PC-3 (cell line): ENCODE results near the gene EGFL7.

Source experiments
- CTCF ChIP-seq: fragments of 300-600 bp; sonication (generic); conservative IDR thresholded peaks from 2 replicates; pipeline ENCODE4 v1.5.1; 2017; ENCODE audit warnings: antibody characterized with exemption, low read depth, mild to moderate bottlenecking, low read length
- EZH2 ChIP-seq: fragments of 300-600 bp; sonication (generic); IDR thresholded peaks from one replicate; pipeline ENCODE4 v1.6.1; 2017; ENCODE audit warnings: antibody characterized with exemption, mild to moderate bottlenecking, low read length; ENCODE audit not compliant: unreplicated experiment
- EZH2phosphoT487 ChIP-seq: fragments of 300-600 bp; sonication (generic); IDR thresholded peaks from 2 replicates; pipeline ENCODE4 v1.6.1; 2018; ENCODE audit warnings: mild to moderate bottlenecking, antibody characterized with exemption, low read length, borderline replicate concordance

GRCh38 chr9:136642439-136642921 lies 20.2 kb upstream of the EGFL7 start:
- no peak for TF ChIP-seq CTCF
- TF ChIP-seq EZH2, result no peak
- no peak for TF ChIP-seq EZH2phosphoT487
